ENCODE data around the gene IRX1. TPM values are rescaled to one million over a fixed set of nuclear protein-coding genes. Genes with fewer than 3 reads are reported as not detected.

Gene IRX1
- total RNA-seq, 1 donor from 2014 or later, result 0.62 TPM

DNA sequence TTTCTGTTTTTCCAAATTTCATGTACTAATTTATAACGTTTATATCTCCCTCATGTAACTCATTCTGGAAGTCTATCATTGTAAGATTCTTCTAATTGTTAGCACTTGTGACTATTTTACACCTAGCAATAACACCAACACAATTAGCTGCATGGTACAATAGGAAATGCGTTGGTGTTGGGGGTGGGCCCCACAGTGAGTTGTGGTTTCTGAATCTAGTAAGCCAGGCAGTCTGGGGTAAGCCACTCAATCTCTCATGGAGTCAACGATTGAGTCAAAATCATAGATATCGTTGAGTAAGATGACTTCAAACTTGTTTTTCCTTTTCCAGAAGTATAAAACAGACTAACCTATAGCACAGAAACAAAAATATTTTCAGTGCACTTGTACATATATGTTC lies 30.0 kb downstream of the IRX1 start:
- DNase-seq (ENCODE audit: low spot score) (no peak), ATAC-seq (no peak)
- intact Hi-C loops (cut with DNase I), result no loop called here

DNA sequence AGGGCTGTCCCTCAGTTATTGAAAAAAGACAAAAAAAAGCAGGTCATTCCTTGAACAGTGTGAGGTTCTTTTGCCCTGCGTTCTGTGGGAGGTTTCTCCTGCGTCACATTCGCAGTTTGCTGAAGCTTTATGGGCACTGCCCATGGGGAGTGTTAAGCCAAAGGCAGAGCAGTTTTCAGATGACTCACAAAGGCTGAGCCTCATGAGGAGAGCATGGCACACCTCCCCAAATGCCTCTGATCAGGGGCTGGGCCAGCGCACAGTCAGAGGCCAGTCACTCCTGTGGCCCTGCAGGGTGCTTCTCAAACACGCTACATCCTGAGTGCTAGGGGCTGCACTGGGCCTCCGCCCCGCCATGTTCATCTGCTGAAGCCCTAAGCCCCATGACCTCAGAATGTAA lies 38.4 kb downstream of the IRX1 start:
- intact Hi-C loops (cut with DNase I), result no loop called here
- DNase-seq (ENCODE audit: low spot score), result no peak
- no peak for ATAC-seq

DNA sequence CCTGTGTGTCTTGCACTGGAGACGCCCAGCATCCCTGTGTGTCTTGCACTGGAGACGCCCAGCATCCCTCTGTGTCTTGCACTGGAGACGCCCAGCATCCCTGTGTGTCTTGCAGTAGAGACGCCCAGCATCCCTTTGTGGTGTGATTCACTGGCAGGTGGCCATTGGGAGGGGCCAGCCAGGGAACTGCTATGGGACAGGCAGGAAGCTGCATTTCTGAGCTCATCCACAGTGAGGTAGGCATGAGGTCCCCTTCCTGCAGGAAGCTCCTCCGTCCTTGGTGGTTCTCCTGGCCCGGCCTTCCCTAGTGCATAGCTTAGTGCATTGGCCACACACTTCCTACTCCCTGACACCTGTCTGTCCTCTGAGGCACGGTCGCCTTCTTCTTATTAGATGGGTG lies 43.5 kb downstream of the IRX1 start:
- intact Hi-C loops (cut with DNase I), result no loop called here
- DNase-seq (ENCODE audit: low spot score), result no peak
- ATAC-seq, result no peak

GRCh38 chr5:3642231-3642630 lies 46.6 kb downstream of the IRX1 start:
- intact Hi-C loops (cut with DNase I), result no loop called here
- ATAC-seq (no peak), DNase-seq (ENCODE audit: low spot score) (no peak)

DNA sequence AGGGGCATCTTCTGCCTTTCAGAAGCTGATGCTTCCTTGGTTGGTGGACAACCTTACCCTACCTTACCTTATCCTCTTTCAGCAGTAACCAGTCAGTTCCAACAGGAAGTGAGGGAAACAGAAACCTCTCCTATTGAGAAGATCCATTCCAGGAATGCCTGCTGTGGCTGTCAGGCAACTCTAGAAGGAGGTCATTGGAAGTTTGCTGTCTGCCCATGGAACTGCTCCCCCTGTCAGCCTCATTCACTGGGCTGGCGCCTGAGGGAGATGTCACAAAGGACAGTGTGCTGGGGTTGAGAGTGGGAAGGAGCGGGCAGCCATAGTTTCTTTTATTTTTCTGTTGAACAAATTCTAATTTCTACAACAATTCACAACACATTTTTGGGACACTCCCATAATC lies 54.7 kb downstream of the IRX1 start:
- intact Hi-C loops (cut with DNase I), result no loop called here
- DNase-seq (ENCODE audit: low spot score), result no peak
- ATAC-seq, result no peak

DNA sequence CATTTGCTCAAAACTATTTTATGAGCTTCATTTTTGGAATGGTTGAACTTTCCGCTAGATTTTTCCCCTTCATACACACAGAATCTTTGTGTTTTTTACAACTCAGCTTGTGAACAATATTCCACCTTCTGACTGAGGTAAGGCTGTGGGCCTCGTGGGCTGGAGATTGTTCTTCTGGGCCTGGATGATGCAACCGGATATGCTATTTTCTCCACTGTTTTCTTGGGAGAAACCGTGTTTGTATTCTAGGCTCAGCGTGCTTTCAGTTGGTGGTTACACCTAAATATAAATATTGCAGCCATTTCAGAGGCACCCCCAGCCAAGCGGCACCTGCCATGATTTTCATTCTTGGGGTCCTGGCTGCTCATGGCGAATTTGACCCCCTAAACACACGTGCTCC lies 55.2 kb downstream of the IRX1 start:
- no peak for ATAC-seq
- no peak for DNase-seq (ENCODE audit: low spot score)
- intact Hi-C loops (cut with DNase I), result no loop called here
